ENCODE data around the gene CFP. TPM values are rescaled to one million over a fixed set of nuclear protein-coding genes. Genes with fewer than 3 reads are reported as not detected.
A peak's percentile ranks its signal among the peaks of the same experiment; 100 is the strongest.

CFP gene
- total and polyA plus RNA-seq, 4 donors = 11.3 to 88.8 (median 23.0) TPM

GRCh38 chrX:47650164-47651042 is 20.7 kb upstream of the CFP start, which contains the start of gene ELK1:
ELK1 (minus strand) TSS chrX:47650563; CDS start chrX:47641441, 9,122 bp downstream.
- WGBS, 2 donors = 1 to 42% methylated on average over 22 to 65 of the region's 65 CpGs
- ATAC-seq (ENCODE audit: insufficient read depth, low FRiP score) = peak; percentile 91
- H3K4me3 ChIP-seq = peak within 1 kb of the TSS; percentile 43
- H3K9ac ChIP-seq (ENCODE audit: insufficient read depth in 1 of 2, low read length in 2 of 2) = peak within 1 kb of the TSS; percentile 71 to 81
- peak within 1 kb of the TSS; percentile 80 to 90 for H3K27ac ChIP-seq (ENCODE audit: low read depth in 1 of 2, low read length in 1 of 2)
- H3K9me3 ChIP-seq (ENCODE audit: control insufficient read depth in 4 of 4, insufficient read depth in 3 of 4, low read length in 3 of 4) = peaks cover 0 to 5% (median 0%) of the 10 kb centered on the region in 4 donors
- no peak for TF ChIP-seq CTCF (IDR thresholded peaks at IDR 0.05; ENCODE audit: control extremely low read depth, extremely low read depth)
- H3K36me3 ChIP-seq (ENCODE audit: control insufficient read depth in 4 of 4, insufficient read depth in 4 of 4, low read length in 4 of 4) = peaks cover 0 to 8% (median 3%) of the 10 kb centered on the region in 4 donors
- peaks cover 5 to 20% (median 5%) of the 10 kb centered on the region in 5 donors for H3K4me1 ChIP-seq (ENCODE audit: control insufficient read depth in 5 of 5, insufficient read depth in 5 of 5, low read length in 5 of 5)
- DNase-seq = peak; percentile 98 to 99 (median 98)
- no peaks in the 10 kb centered on the region for H3K27me3 ChIP-seq (ENCODE audit: control insufficient read depth in 3 of 3, insufficient read depth in 3 of 3, low read length in 2 of 3)

GRCh38 chrX:47649781-47650163 is 20.0 kb upstream of the CFP start:
- TF ChIP-seq CTCF (IDR thresholded peaks at IDR 0.05; ENCODE audit: control extremely low read depth, extremely low read depth) = no peak
- H3K36me3 ChIP-seq (ENCODE audit: control insufficient read depth in 4 of 4, insufficient read depth in 4 of 4, low read length in 4 of 4) = peaks cover 0 to 8% (median 3%) of the 10 kb centered on the region in 4 donors
- DNase-seq (no peak), ATAC-seq (ENCODE audit: insufficient read depth, low FRiP score) (no peak)
- peak overlapping the region in 1 of 2 donors; percentile 80 for H3K27ac ChIP-seq (ENCODE audit: low read depth in 1 of 2, low read length in 1 of 2)
- H3K9ac ChIP-seq (ENCODE audit: insufficient read depth in 1 of 2, low read length in 2 of 2) = peak overlapping the region in 1 of 2 donors; percentile 65
- whole genome bisulfite sequencing, 2 donors = 2 to 40% methylated on average over 10 to 11 of the region's 11 CpGs
- peaks cover 5 to 20% (median 5%) of the 10 kb centered on the region in 5 donors for H3K4me1 ChIP-seq (ENCODE audit: control insufficient read depth in 5 of 5, insufficient read depth in 5 of 5, low read length in 5 of 5)
- peaks cover 0 to 5% (median 0%) of the 10 kb centered on the region in 4 donors for H3K9me3 ChIP-seq (ENCODE audit: control insufficient read depth in 4 of 4, insufficient read depth in 3 of 4, low read length in 3 of 4)
- no peaks in the 10 kb centered on the region for H3K27me3 ChIP-seq (ENCODE audit: control insufficient read depth in 3 of 3, insufficient read depth in 3 of 3, low read length in 2 of 3)
- peak overlapping the region; percentile 43 for H3K4me3 ChIP-seq

- H3K27ac ChIP-seq (ENCODE audit: low read depth in 1 of 2, low read length in 1 of 2) = no peak overlapping the region
- peaks cover 5 to 20% (median 5%) of the 10 kb centered on the region in 5 donors for H3K4me1 ChIP-seq (ENCODE audit: control insufficient read depth in 5 of 5, insufficient read depth in 5 of 5, low read length in 5 of 5)
- ATAC-seq (ENCODE audit: insufficient read depth, low FRiP score) (no peak), DNase-seq (no peak)
- H3K4me3 ChIP-seq = no peak overlapping the region
- TF ChIP-seq CTCF (IDR thresholded peaks at IDR 0.05; ENCODE audit: control extremely low read depth, extremely low read depth) = no peak
- no peaks in the 10 kb centered on the region for H3K27me3 ChIP-seq (ENCODE audit: control insufficient read depth in 3 of 3, insufficient read depth in 3 of 3, low read length in 2 of 3)
- WGBS, 2 donors = 15 to 49% methylated on average over 8 of the region's 8 CpGs
- peaks cover 0 to 7% (median 0%) of the 10 kb centered on the region in 4 donors for H3K9me3 ChIP-seq (ENCODE audit: control insufficient read depth in 4 of 4, insufficient read depth in 3 of 4, low read length in 3 of 4)
- peaks cover 0 to 8% (median 2%) of the 10 kb centered on the region in 4 donors for H3K36me3 ChIP-seq (ENCODE audit: control insufficient read depth in 4 of 4, insufficient read depth in 4 of 4, low read length in 4 of 4)
- peak overlapping the region in 1 of 2 donors; percentile 46 for H3K9ac ChIP-seq (ENCODE audit: insufficient read depth in 1 of 2, low read length in 2 of 2)
These were observed 19.5 kb upstream of the CFP start for GRCh38 chrX:47649271-47649670.

Data from lung (tissue), 12 donors.